Epithelial cell of proximal tubule (primary cell): ENCODE data around the gene AFF3. TPM values are rescaled to one million over a fixed set of nuclear protein-coding genes. Genes with fewer than 3 reads are reported as not detected.

Experiments
- DNase-seq: peaks from one replicate; pipeline ENCODE4 v3.0.0-alpha.2; 2011; ENCODE audit warnings: low read depth
- H3K4me3 ChIP-seq: 2 replicates; pipeline ENCODE4 v1.5.1; 2011; ENCODE audit warnings: low read depth, mild to moderate bottlenecking, low read length
- CTCF ChIP-seq: conservative IDR thresholded peaks from 2 replicates; pipeline ENCODE4 v1.5.1; 2012; ENCODE audit warnings: low read depth, mild to moderate bottlenecking, low read length
- total RNA-seq: library from RNA; depleted of rRNA; stranded (reverse); fragments of >200 nt; gene quantifications from 2 replicates; pipeline ENCODE4 v1.2.3, GENCODE V29; 2015

Gene AFF3
- total RNA-seq, 1 donor from 2014 or later, result 0.35 TPM

- H3K4me3 ChIP-seq, result no peak overlapping the region
- no peak for TF ChIP-seq CTCF
- DNase-seq, result no peak
Measured at GRCh38 chr2:99810225-99810624, 332.2 kb downstream of the AFF3 start.

- no peak overlapping the region for H3K4me3 ChIP-seq
- no peak for TF ChIP-seq CTCF
- no peak for DNase-seq
Measured at GRCh38 chr2:99809259-99809900, 333.0 kb downstream of the AFF3 start.

GRCh38 chr2:99808361-99809200 lies 333.8 kb downstream of the AFF3 start:
- H3K4me3 ChIP-seq, result no peak overlapping the region
- no peak for TF ChIP-seq CTCF
- no peak for DNase-seq

GRCh38 chr2:99806758-99807157 lies 335.6 kb downstream of the AFF3 start:
- no peak for TF ChIP-seq CTCF
- no peak for DNase-seq

GRCh38 chr2:99805930-99806476 lies 336.4 kb downstream of the AFF3 start:
- DNase-seq, result no peak
- TF ChIP-seq CTCF, result no peak
- H3K4me3 ChIP-seq, result no peak overlapping the region

More at GRCh38 chr2:99806758-99807157, 335.6 kb downstream of the AFF3 start:
- no peak overlapping the region for H3K4me3 ChIP-seq

- no peak for TF ChIP-seq CTCF
- no peak for DNase-seq
- no peak overlapping the region for H3K4me3 ChIP-seq
Measured at GRCh38 chr2:99803846-99804245, 338.5 kb downstream of the AFF3 start.
